Esophagus (tissue), 2 donors: ENCODE results near the gene ZBTB38. TPM values are rescaled to one million over a fixed set of nuclear protein-coding genes. Genes with fewer than 3 reads are reported as not detected.

Experiments used
- H3K27ac ChIP-seq, 2 donors: one replicate each; pipeline ENCODE4 v1.5.1; 2013; ENCODE audit warnings: low read depth in 2 of 2, mild to moderate bottlenecking in 2 of 2, inconsistent platforms in 1 of 2, low read length in 1 of 2, moderate library complexity in 1 of 2
- H3K27me3 ChIP-seq, 2 donors: one replicate each; pipeline ENCODE4 v1.6.1; 2013; ENCODE audit warnings: low read length in 2 of 2, control low read depth in 1 of 2, mild to moderate bottlenecking in 1 of 2; ENCODE audit not compliant: insufficient read depth in 2 of 2, control insufficient read depth in 1 of 2
- H3K36me3 ChIP-seq, 2 donors: one replicate each; pipeline ENCODE4 v1.6.1; 2013; ENCODE audit warnings: low read length in 1 of 2; ENCODE audit not compliant: control insufficient read depth in 2 of 2, insufficient read depth in 2 of 2
- H3K4me1 ChIP-seq, 2 donors: one replicate each; pipeline ENCODE4 v1.6.1; 2013; ENCODE audit warnings: low read length in 1 of 2; ENCODE audit not compliant: control insufficient read depth in 2 of 2, insufficient read depth in 2 of 2
- H3K4me3 ChIP-seq, 2 donors: one replicate each; pipeline ENCODE4 v1.5.1; 2013; ENCODE audit warnings: low read length in 2 of 2, mild to moderate bottlenecking in 2 of 2, low read depth in 1 of 2, moderate library complexity in 1 of 2
- H3K9me3 ChIP-seq, 2 donors: one replicate each; pipeline ENCODE4 v1.6.1; 2013; ENCODE audit warnings: mild to moderate bottlenecking in 2 of 2, low read depth in 1 of 2, low read length in 1 of 2, moderate library complexity in 1 of 2; ENCODE audit not compliant: control insufficient read depth in 2 of 2, insufficient read depth in 1 of 2
- WGBS, 2 donors: extraction: QIAGEN DNeasy Blood & Tissue Kit; methylation state at CpG; one replicate each; pipeline ENCODE4 v1.1.7; 2013; 5-methylcytosine and 5-hydroxymethylcytosine counted together
- polyA plus RNA-seq, 2 donors: library from polyadenylated mRNA; stranded (reverse); fragments of 200-250 nt; gene quantifications; one replicate each; pipeline ENCODE4 v1.2.3, GENCODE V29; 2013
- donor health status: healthy with polysubstance abuse.
- donor health status: Bipolar disorder and iron deficiency.

ZBTB38 gene
- polyA plus RNA-seq, 2 donors: 3.4 to 5.9 TPM

- no peaks in the 10 kb centered on the region for H3K36me3 ChIP-seq
- WGBS, 2 donors: 93 to 94% methylated on average over 5 of the region's 5 CpGs
- no peaks in the 10 kb centered on the region for H3K9me3 ChIP-seq
- peaks cover 0 to 7% of the 10 kb centered on the region in 2 donors for H3K4me1 ChIP-seq
- no peaks in the 10 kb centered on the region for H3K27me3 ChIP-seq
- H3K4me3 ChIP-seq: no peak overlapping the region
- H3K27ac ChIP-seq: no peak overlapping the region
Measured at GRCh38 chr3:141390747-141391146, 22.4 kb downstream of the ZBTB38 start.

- peaks cover 0 to 7% of the 10 kb centered on the region in 2 donors for H3K4me1 ChIP-seq
- 80 to 89% methylated on average over 4 of the region's 4 CpGs for WGBS, 2 donors
- H3K27ac ChIP-seq: no peak overlapping the region
Measured at GRCh38 chr3:141391298-141391990, 23.1 kb downstream of the ZBTB38 start.

GRCh38 chr3:141391991-141392316 lies 23.6 kb downstream of the ZBTB38 start:
- Histone ChIP-seq H3K27ac (no peak overlapping the region), H3K4me3 (no peak overlapping the region), H3K4me1 (peaks cover 0 to 5% of the 10 kb centered on the region in 2 donors), H3K9me3 (no peaks in the 10 kb centered on the region), H3K36me3 (no peaks in the 10 kb centered on the region), H3K27me3 (no peaks in the 10 kb centered on the region)
- 68 to 82% methylated on average over 4 of the region's 4 CpGs for WGBS, 2 donors

More at GRCh38 chr3:141391298-141391990, 23.1 kb downstream of the ZBTB38 start:
- no peak overlapping the region for H3K4me3 ChIP-seq
- no peaks in the 10 kb centered on the region for H3K9me3 ChIP-seq
- no peaks in the 10 kb centered on the region for H3K27me3 ChIP-seq
- H3K36me3 ChIP-seq: no peaks in the 10 kb centered on the region

- peaks cover 0 to 5% of the 10 kb centered on the region in 2 donors for H3K4me1 ChIP-seq
- H3K36me3 ChIP-seq: no peaks in the 10 kb centered on the region
- no peaks in the 10 kb centered on the region for H3K9me3 ChIP-seq
- H3K27me3 ChIP-seq: no peaks in the 10 kb centered on the region
- 93% methylated on average over 5 of the region's 5 CpGs for WGBS, 2 donors
- H3K4me3 ChIP-seq: no peak overlapping the region
- H3K27ac ChIP-seq: no peak overlapping the region
Measured at GRCh38 chr3:141392416-141392815, 24.1 kb downstream of the ZBTB38 start.

GRCh38 chr3:141392897-141393734 lies 24.8 kb downstream of the ZBTB38 start:
- Histone ChIP-seq H3K9me3 (no peaks in the 10 kb centered on the region), H3K4me3 (no peak overlapping the region), H3K27me3 (no peaks in the 10 kb centered on the region), H3K27ac (peak overlapping the region in 1 of 2 donors; percentile 36), H3K36me3 (no peaks in the 10 kb centered on the region), H3K4me1 (peaks cover 0 to 5% of the 10 kb centered on the region in 2 donors)
- WGBS, 2 donors: 63 to 78% methylated on average over 6 of the region's 6 CpGs

GRCh38 chr3:141393735-141394076 lies 25.4 kb downstream of the ZBTB38 start:
- Histone ChIP-seq H3K27me3 (no peaks in the 10 kb centered on the region), H3K9me3 (no peaks in the 10 kb centered on the region), H3K27ac (peak overlapping the region in 1 of 2 donors; percentile 36), H3K4me3 (no peak overlapping the region), H3K36me3 (no peaks in the 10 kb centered on the region), H3K4me1 (peaks cover 0 to 5% of the 10 kb centered on the region in 2 donors)
- 94 to 95% methylated on average over 7 of the region's 7 CpGs for WGBS, 2 donors

- Histone ChIP-seq H3K9me3 (no peaks in the 10 kb centered on the region), H3K36me3 (no peaks in the 10 kb centered on the region), H3K27ac (no peak overlapping the region), H3K4me1 (peaks cover 0 to 5% of the 10 kb centered on the region in 2 donors), H3K27me3 (no peaks in the 10 kb centered on the region), H3K4me3 (no peak overlapping the region)
- 84 to 86% methylated on average over 3 of the region's 3 CpGs for WGBS, 2 donors
Measured at GRCh38 chr3:141394560-141394959, 26.3 kb downstream of the ZBTB38 start.

GRCh38 chr3:141395005-141395589 lies 26.8 kb downstream of the ZBTB38 start:
- Histone ChIP-seq H3K4me1 (peaks cover 0 to 5% of the 10 kb centered on the region in 2 donors), H3K9me3 (no peaks in the 10 kb centered on the region), H3K27me3 (no peaks in the 10 kb centered on the region), H3K27ac (no peak overlapping the region), H3K4me3 (no peak overlapping the region), H3K36me3 (no peaks in the 10 kb centered on the region)
- WGBS, 2 donors: 89 to 92% methylated on average over 5 of the region's 5 CpGs

GRCh38 chr3:141397996-141398395 lies 29.7 kb downstream of the ZBTB38 start:
- Histone ChIP-seq H3K36me3 (no peaks in the 10 kb centered on the region), H3K27me3 (no peaks in the 10 kb centered on the region), H3K27ac (no peak overlapping the region), H3K9me3 (no peaks in the 10 kb centered on the region), H3K4me1 (peaks cover 0 to 3% of the 10 kb centered on the region in 2 donors), H3K4me3 (no peak overlapping the region)
- 97 to 98% methylated on average over 5 of the region's 5 CpGs for WGBS, 2 donors
